Sigmoid colon (tissue), 7 donors: ENCODE results near the gene TNK2. TPM values are rescaled to one million over a fixed set of nuclear protein-coding genes. Genes with fewer than 3 reads are reported as not detected.
A peak's percentile ranks its signal among the peaks of the same experiment; 100 is the strongest.

Source experiments
- DNase-seq: peaks from one replicate; pipeline ENCODE4 v3.0.0-alpha.2; 2019
- H3K27ac ChIP-seq, 4 donors: fragments of 200-600 bp; sonication (generic); one replicate each; pipeline ENCODE4 v1.5.1; 2016 to 2019; ENCODE audit warnings: mild to moderate bottlenecking in 1 of 4
- H3K27me3 ChIP-seq, 3 donors: fragments of 200-600 bp; sonication (generic); one replicate each; pipeline ENCODE4 v1.5.1; 2019; ENCODE audit warnings: mild to moderate bottlenecking in 1 of 3
- H3K36me3 ChIP-seq, 4 donors: fragments of 200-600 bp; sonication (generic); one replicate each; pipeline ENCODE4 v1.5.1; 2016 to 2019
- H3K4me1 ChIP-seq, 4 donors: fragments of 200-600 bp; sonication (generic); one replicate each; pipeline ENCODE4 v1.5.1; 2017 to 2019
- H3K4me3 ChIP-seq, 4 donors: fragments of 200-600 bp; sonication (generic); one replicate each; pipeline ENCODE4 v1.5.1; 2017 to 2019; ENCODE audit warnings: mild to moderate bottlenecking in 2 of 4, moderate library complexity in 1 of 4
- H3K9me3 ChIP-seq, 4 donors: fragments of 200-600 bp in 3 of 4; sonication (generic) in 3 of 4; one replicate each; pipeline versions ENCODE4 v1.5.1 to v1.6.1; 2013 to 2019
- CTCF ChIP-seq, 4 experiments: fragments of 450-650 bp in 3 of 4; fragments of 200-600 bp in 1 of 4; IDR thresholded peaks; one replicate each; pipeline ENCODE4 v1.5.1; 2016 to 2019; ENCODE audit warnings: antibody characterized with exemption in 4 of 4, mild to moderate bottlenecking in 3 of 4, moderate library complexity in 2 of 4
- EP300 ChIP-seq, 4 donors: sonication (generic); formaldehyde crosslinking; IDR thresholded peaks; one replicate each; pipeline ENCODE4 v1.6.1; 2017; ENCODE audit warnings: antibody characterized with exemption in 4 of 4
- POLR2A ChIP-seq, 2 donors: fragments of 450-650 bp; IDR thresholded peaks; one replicate each; pipeline ENCODE4 v1.6.1; 2016; ENCODE audit warnings: antibody characterized with exemption in 2 of 2, mild to moderate bottlenecking in 2 of 2, moderate library complexity in 2 of 2
- POLR2AphosphoS5 ChIP-seq, 4 donors: sonication (generic); formaldehyde crosslinking; IDR thresholded peaks; one replicate each; pipeline ENCODE4 v1.6.1; 2017; ENCODE audit warnings: antibody characterized with exemption in 4 of 4
- WGBS, 2 donors: extraction: QIAGEN DNeasy Blood & Tissue Kit; methylation state at CpG; one replicate each; pipeline ENCODE4 v1.1.7; 2013; 5-methylcytosine and 5-hydroxymethylcytosine counted together
- intact Hi-C: fragments of 100-400 bp; cut with DNase I; formaldehyde crosslinking; loops from one replicate; pipeline ENCODE4 v1.15.1; 2023
- polyA plus RNA-seq, 3 donors: library from polyadenylated mRNA; stranded (reverse); fragments of 200-250 nt; gene quantifications; one replicate each; pipeline ENCODE4 v1.2.3, GENCODE V29; 2013
- total RNA-seq, 4 donors: library from RNA; depleted of rRNA; stranded (reverse); fragments of >200 nt; gene quantifications; one replicate each; pipeline ENCODE4 v1.1.0, GENCODE V29; 2016
- donor health status: healthy with polysubstance abuse.
- donor health status: Bipolar disorder and iron deficiency.
- donor health status: healthy.

TNK2 gene
- total and polyA plus RNA-seq, 7 donors: 8.4 to 44.0 (median 17.1) TPM

DNA sequence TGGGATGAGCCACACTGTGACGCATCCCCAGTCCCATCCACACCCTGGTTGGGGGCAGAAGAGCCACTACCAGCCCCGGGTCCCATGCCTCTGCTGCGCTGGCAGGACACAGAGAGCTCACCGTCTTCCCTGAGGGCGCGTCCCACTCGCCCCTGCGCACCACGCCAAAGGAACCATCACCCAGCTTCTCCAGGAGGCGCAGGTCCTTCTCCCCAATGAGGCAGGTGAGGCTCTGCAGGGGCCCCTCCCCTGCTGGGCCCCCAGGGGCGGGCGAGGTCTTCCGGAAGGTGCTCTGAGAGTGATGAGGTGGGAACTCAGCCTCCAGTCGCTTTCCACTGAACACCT lies 23.7 kb downstream of the TNK2 start:
- Histone ChIP-seq H3K4me1 (peaks cover 0 to 12% (median 8%) of the 10 kb centered on the region in 4 donors), H3K4me3 (no peak overlapping the region), H3K27me3 (no peaks in the 10 kb centered on the region), H3K9me3 (no peaks in the 10 kb centered on the region), H3K36me3 (peaks cover 0 to 39% (median 12%) of the 10 kb centered on the region in 4 donors), H3K27ac (no peak overlapping the region)
- DNase-seq: peak; percentile 54
- intact Hi-C loops: no loop called here
- TF ChIP-seq POLR2A (IDR thresholded peaks at IDR 0.05) (no peak), POLR2AphosphoS5 (IDR thresholded peaks at IDR 0.05) (no peak), CTCF (IDR thresholded peaks at IDR 0.05) (no peak), EP300 (IDR thresholded peaks at IDR 0.05) (no peak)
- 79 to 95% methylated on average over 14 of the region's 14 CpGs for WGBS, 2 donors

DNA sequence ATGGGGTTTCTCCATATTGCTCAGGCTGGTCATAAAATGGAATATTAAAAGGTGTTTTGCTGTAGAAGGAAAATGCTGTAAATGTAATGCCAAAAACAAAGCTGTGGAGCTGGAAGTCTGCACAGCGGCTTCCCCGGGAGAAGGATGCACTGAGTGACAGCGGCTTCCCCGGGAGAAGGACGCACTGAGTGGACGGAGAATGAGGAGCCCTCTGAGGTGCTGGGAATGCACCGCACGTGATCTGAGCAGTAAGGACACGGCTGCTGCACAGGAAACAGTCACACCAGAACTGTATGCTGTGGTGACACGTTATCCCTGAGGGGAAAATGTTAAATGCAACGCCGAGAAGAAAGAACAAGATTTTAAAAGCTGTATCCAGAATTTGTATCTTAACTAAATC lies 24.6 kb downstream of the TNK2 start:
- intact Hi-C loops: no loop called here
- DNase-seq: no peak
- 94 to 95% methylated on average over 12 of the region's 12 CpGs for WGBS, 2 donors
- no peak overlapping the region for H3K27ac ChIP-seq
- no peak overlapping the region for H3K4me3 ChIP-seq
- no peaks in the 10 kb centered on the region for H3K27me3 ChIP-seq
- H3K9me3 ChIP-seq: no peaks in the 10 kb centered on the region
- peaks cover 0 to 9% (median 7%) of the 10 kb centered on the region in 4 donors for H3K4me1 ChIP-seq
- peaks cover 0 to 47% (median 13%) of the 10 kb centered on the region in 4 donors for H3K36me3 ChIP-seq
- TF ChIP-seq POLR2A (IDR thresholded peaks at IDR 0.05): no peak
- no peak for TF ChIP-seq POLR2AphosphoS5 (IDR thresholded peaks at IDR 0.05)
- no peak for TF ChIP-seq CTCF (IDR thresholded peaks at IDR 0.05)
- TF ChIP-seq EP300 (IDR thresholded peaks at IDR 0.05): no peak

GRCh38 chr3:195883160-195883559 lies 25.2 kb downstream of the TNK2 start:
- DNase-seq: peak; percentile 55
- Histone ChIP-seq H3K4me1 (peaks cover 0 to 9% (median 7%) of the 10 kb centered on the region in 4 donors), H3K9me3 (no peaks in the 10 kb centered on the region), H3K27ac (no peak overlapping the region), H3K4me3 (no peak overlapping the region), H3K36me3 (peaks cover 3 to 54% (median 17%) of the 10 kb centered on the region in 4 donors), H3K27me3 (no peaks in the 10 kb centered on the region)
- WGBS, 2 donors: 93 to 95% methylated on average over 21 of the region's 21 CpGs
- TF ChIP-seq CTCF (IDR thresholded peaks at IDR 0.05) (no peak), EP300 (IDR thresholded peaks at IDR 0.05) (no peak)
- intact Hi-C loops: no loop called here

DNA sequence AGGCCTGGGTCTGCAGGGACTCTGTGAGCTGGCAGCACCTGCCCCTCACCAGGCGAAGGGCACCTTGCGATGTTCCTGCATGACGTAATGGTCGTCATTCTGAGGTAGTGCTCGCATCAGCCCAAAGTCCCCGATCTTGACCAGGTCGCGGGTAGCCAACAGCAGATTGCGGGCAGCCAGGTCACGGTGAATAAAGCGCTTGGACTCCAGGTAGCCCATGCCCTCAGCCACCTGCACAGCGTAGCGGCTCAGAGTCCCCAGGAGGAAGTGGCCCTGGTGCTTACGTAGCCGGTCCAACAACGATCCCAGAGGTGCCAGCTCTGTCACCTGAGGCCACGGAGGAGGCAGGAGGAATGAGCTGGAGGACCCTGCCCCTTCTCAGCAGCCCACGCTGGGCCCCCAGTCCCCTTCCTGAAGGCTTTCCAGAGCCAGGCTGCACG lies 26.3 kb downstream of the TNK2 start:
- H3K36me3 ChIP-seq: peaks cover 3 to 65% (median 24%) of the 10 kb centered on the region in 4 donors
- 95 to 96% methylated on average over 19 of the region's 19 CpGs for WGBS, 2 donors
- H3K27ac ChIP-seq: no peak overlapping the region
- H3K4me1 ChIP-seq: peaks cover 0 to 9% (median 7%) of the 10 kb centered on the region in 4 donors
- peak; percentile 47 for DNase-seq
- no peak overlapping the region for H3K4me3 ChIP-seq
- H3K27me3 ChIP-seq: no peaks in the 10 kb centered on the region
- TF ChIP-seq CTCF (IDR thresholded peaks at IDR 0.05) (no peak), EP300 (IDR thresholded peaks at IDR 0.05) (no peak), POLR2A (IDR thresholded peaks at IDR 0.05) (no peak), POLR2AphosphoS5 (IDR thresholded peaks at IDR 0.05) (no peak)
- no peaks in the 10 kb centered on the region for H3K9me3 ChIP-seq
- intact Hi-C loops: no loop called here
